K562 (cell line): ENCODE measurements around the gene RFNG. TPM values are rescaled to one million over a fixed set of nuclear protein-coding genes. Genes with fewer than 3 reads are reported as not detected.

Source experiments
- ATAC-seq: fragments of 200-7000 bp; cut with Tn5 transposase; 3 replicates; pipeline ENCODE4 v1.9.1; 2020; ENCODE audit warnings: moderate library complexity
- BruUV-seq: library from RNA; stranded (reverse); fragments of 400-500 nt; replicated peaks from 2 replicates; lab custom pipeline; 2021; lab: Mats Ljungman, UMichigan
- CTCF ChIA-PET: fragments of 300-600 bp; formaldehyde crosslinking; extraction: SDS; loops from one replicate; lab custom pipeline; 2021; ENCODE audit warnings: low intra/inter-chr PET ratio; lab: Yijun Ruan, JAX
- POLR2A ChIA-PET: fragments of 300-600, 350-650 bp; sonication (Branson Sonifier 250); formaldehyde crosslinking; extraction: SDS; loops from one replicate; lab custom pipeline; 2021; ENCODE audit warnings: antibody characterized with exemption, inconsistent platforms; lab: Yijun Ruan, JAX
- DNase-seq, 4 experiments: peaks; one replicate each; pipeline versions ENCODE4 v3.0.0 to v3.0.0-alpha.2; 2011 to 2018; ENCODE audit warnings: low spot score in 3 of 4, mixed read lengths in 3 of 4; ENCODE audit errors: extremely low read depth in 1 of 4
- FAIRE-seq: peaks from 2 replicates; lab custom pipeline; 2011; peaks lifted over from hg19 to GRCh38; lab: Jason Lieb, UNC
- H2AFZ ChIP-seq: 2 replicates; pipeline ENCODE4 v1.6.0; 2011; ENCODE audit warnings: low read depth, low read length, control low read depth, inconsistent platforms
- H3K27ac ChIP-seq: fragments of 200-600 bp; 3 replicates; pipeline ENCODE4 v1.8.0; 2011; ENCODE audit warnings: low read depth, mild to moderate bottlenecking, control low read depth, inconsistent platforms, low read length, moderate library complexity, mixed read lengths; ENCODE audit errors: extremely low read depth
- H3K27me3 ChIP-seq, 2 experiments: fragments of 300-600 bp in 1 of 2; 2 replicates in 1 of 2; 3 replicates in 1 of 2; pipeline versions ENCODE4 v1.6.0 to v1.8.0; 2011; ENCODE audit warnings: inconsistent platforms in 2 of 2, low read length in 2 of 2, mild to moderate bottlenecking in 1 of 2, mixed read lengths in 1 of 2, moderate library complexity in 1 of 2; ENCODE audit not compliant: control insufficient read depth in 2 of 2, insufficient read depth in 2 of 2
- H3K36me3 ChIP-seq: fragments of 300-600 bp; 3 replicates; pipeline ENCODE4 v1.8.0; 2011; ENCODE audit warnings: mild to moderate bottlenecking, low read length, inconsistent platforms; ENCODE audit not compliant: control insufficient read depth, insufficient read depth
- H3K4me1 ChIP-seq, 2 experiments: fragments of 200-600 bp in 1 of 2; replicated peaks in 1 of 2; 2 replicates in 1 of 2; 3 replicates in 1 of 2; pipeline versions ENCODE4 v1.5.1 to v1.8.0; 2011; ENCODE audit warnings: inconsistent platforms in 2 of 2, low read length in 2 of 2, mild to moderate bottlenecking in 1 of 2, mixed read lengths in 1 of 2, moderate library complexity in 1 of 2; ENCODE audit not compliant: control insufficient read depth in 2 of 2, insufficient read depth in 2 of 2
- H3K4me2 ChIP-seq: 2 replicates; pipeline ENCODE4 v1.6.1; 2011; ENCODE audit warnings: low read length, control low read depth, inconsistent platforms, mixed read lengths; ENCODE audit not compliant: insufficient read depth
- H3K4me3 ChIP-seq: fragments of 200-600 bp; sonication (generic), shearing (Covaris generic); 2 replicates; pipeline ENCODE4 v1.5.1; 2016; ENCODE audit warnings: control low read depth, inconsistent platforms
- H3K79me2 ChIP-seq: fragments of 200-600 bp; 3 replicates; pipeline ENCODE4 v1.8.0; 2011; ENCODE audit warnings: low read length, inconsistent platforms; ENCODE audit not compliant: control insufficient read depth, insufficient read depth
- H3K9ac ChIP-seq, 2 experiments: 2 replicates each; pipeline versions ENCODE4 v1.6.0 to v1.6.1; 2011; ENCODE audit warnings: low read depth in 2 of 2, low read length in 2 of 2, control low read depth in 1 of 2, inconsistent platforms in 1 of 2, mild to moderate bottlenecking in 1 of 2, mixed read lengths in 1 of 2; ENCODE audit not compliant: insufficient read depth in 1 of 2
- H3K9me1 ChIP-seq: one replicate; pipeline ENCODE4 v1.6.0; 2011; ENCODE audit warnings: inconsistent platforms, mild to moderate bottlenecking, low read length, moderate library complexity; ENCODE audit not compliant: control insufficient read depth, insufficient read depth
- H3K9me3 ChIP-seq: replicated peaks from 2 replicates; pipeline ENCODE4 v1.5.1; 2011; ENCODE audit warnings: low read depth, low read length, inconsistent platforms; ENCODE audit not compliant: control insufficient read depth, insufficient read depth
- H4K20me1 ChIP-seq: replicated peaks from 2 replicates; pipeline ENCODE4 v1.6.1; 2011; ENCODE audit warnings: low read length, inconsistent platforms, mixed read lengths; ENCODE audit not compliant: control insufficient read depth, insufficient read depth
- ADNP ChIP-seq: fragments of 200-800 bp; sonication (Bioruptor generic); IDR thresholded peaks from 2 replicates; pipeline ENCODE4 v1.6.1; 2016; ENCODE audit warnings: missing genetic modification characterization, missing compliant biosample characterization
- CREM ChIP-seq: IDR thresholded peaks from 2 replicates; pipeline ENCODE4 v1.6.1; 2014; ENCODE audit warnings: antibody characterized with exemption, low read depth
- HDAC1 ChIP-seq, 2 experiments: fragments of 450-650 bp; IDR thresholded peaks; 2 replicates each; pipeline ENCODE4 v1.6.1; 2016 to 2017; ENCODE audit warnings: inconsistent platforms in 1 of 2, mild to moderate bottlenecking in 1 of 2, moderate library complexity in 1 of 2
- HSF4 ChIP-seq: fragments of 250-450 bp; sonication (Bioruptor Pico); IDR thresholded peaks from 2 replicates; pipeline ENCODE4 v2.1.2; 2022; ENCODE audit warnings: mild to moderate bottlenecking, moderate library complexity, borderline replicate concordance
- IRF2 ChIP-seq: sonication (generic); formaldehyde crosslinking; IDR thresholded peaks from 2 replicates; pipeline ENCODE4 v1.8.1; 2022; ENCODE audit warnings: mild to moderate bottlenecking, missing genetic modification reagents
- MTA3 ChIP-seq: fragments of 450-650 bp; formaldehyde crosslinking; IDR thresholded peaks from 2 replicates; pipeline ENCODE4 v1.6.1; 2017; ENCODE audit warnings: mild to moderate bottlenecking, borderline replicate concordance
- NELFE ChIP-seq: IDR thresholded peaks from 2 replicates; pipeline ENCODE4 v1.6.1; 2011; ENCODE audit warnings: mild to moderate bottlenecking; ENCODE audit not compliant: insufficient read depth, insufficient read length
- POLR2G ChIP-seq: fragments of 200-400 bp; formaldehyde crosslinking; IDR thresholded peaks from 2 replicates; pipeline ENCODE4 v1.6.1; 2017; ENCODE audit warnings: low read depth, mild to moderate bottlenecking, antibody characterized with exemption, low read length, moderate library complexity
- PTBP1 ChIP-seq: fragments of 200-400 bp; formaldehyde crosslinking; IDR thresholded peaks from 2 replicates; pipeline ENCODE4 v1.6.1; 2017; ENCODE audit warnings: low read depth, low read length
- RAD21 ChIP-seq, 2 experiments: fragments of 250-450 bp in 1 of 2; fragments of 450-650 bp in 1 of 2; sonication (Bioruptor Pico) in 1 of 2; formaldehyde crosslinking in 1 of 2; IDR thresholded peaks in 1 of 2; conservative IDR thresholded peaks in 1 of 2; 2 replicates each; pipeline versions ENCODE4 v1.4.0 to v1.8.0; 2020 to 2022; ENCODE audit warnings: mild to moderate bottlenecking in 2 of 2, moderate library complexity in 1 of 2
- RBM14 ChIP-seq: fragments of 200-400 bp; formaldehyde crosslinking; IDR thresholded peaks from 2 replicates; pipeline ENCODE4 v1.6.1; 2018; ENCODE audit warnings: low read depth, mild to moderate bottlenecking, low read length, moderate library complexity, borderline replicate concordance; ENCODE audit not compliant: insufficient read depth
- SRF ChIP-seq, 2 experiments: fragments of 250-450, 450-650 bp in 1 of 2; sonication (Bioruptor Pico) in 1 of 2; sonication (generic) in 1 of 2; formaldehyde crosslinking; IDR thresholded peaks; 2 replicates each; pipeline versions ENCODE4 v1.5.0 to v1.5.1; 2020 to 2022; ENCODE audit warnings: mild to moderate bottlenecking in 1 of 2, missing genetic modification reagents in 1 of 2
- ZBTB26 ChIP-seq: fragments of 450-650 bp; formaldehyde crosslinking; IDR thresholded peaks from 2 replicates; pipeline ENCODE4 v1.4.0; 2022; ENCODE audit warnings: missing genetic modification characterization
- ZNF212 ChIP-seq: fragments of 450-650 bp; formaldehyde crosslinking; IDR thresholded peaks from 2 replicates; pipeline ENCODE4 v1.4.0; 2020; ENCODE audit warnings: mild to moderate bottlenecking
- ZNF224 ChIP-seq: sonication (generic); formaldehyde crosslinking; IDR thresholded peaks from 2 replicates; pipeline ENCODE4 v1.8.0; 2022; ENCODE audit warnings: mild to moderate bottlenecking, missing genetic modification reagents
- ZNF324 ChIP-seq: fragments of 250-450 bp; sonication (Bioruptor Pico); IDR thresholded peaks from 2 replicates; pipeline ENCODE4 v1.4.0; 2020; ENCODE audit warnings: mild to moderate bottlenecking
- ZNF354B ChIP-seq: fragments of 250-450 bp; sonication (Bioruptor Pico); IDR thresholded peaks from 2 replicates; pipeline ENCODE4 v1.4.0; 2020
- ZNF449 ChIP-seq: fragments of 250-450 bp; sonication (Bioruptor Pico); IDR thresholded peaks from 2 replicates; pipeline ENCODE4 v1.8.0; 2022; ENCODE audit warnings: moderate library complexity, mild to moderate bottlenecking, inconsistent platforms
- ZSCAN32 ChIP-seq: fragments of 450-650 bp; formaldehyde crosslinking; IDR thresholded peaks from 2 replicates; pipeline ENCODE4 v1.4.0; 2020; ENCODE audit warnings: mild to moderate bottlenecking, moderate library complexity
- WGBS: fragments of 100-300 bp; shearing (Covaris generic); methylation state at CpG from one replicate; pipeline ENCODE4 v1.1.6; 2016; ENCODE audit warnings: low coverage, mixed read lengths; ENCODE audit not compliant: insufficient coverage; ENCODE audit errors: missing lambda C conversion rate; 5-methylcytosine and 5-hydroxymethylcytosine counted together
- in situ Hi-C: fragments of 300-500 bp; cut with MboI; formaldehyde crosslinking; loops from 4 replicates; pipeline ENCODE4 v1.15.0; 2018; ENCODE audit warnings: inconsistent platforms, mixed read lengths
- intact Hi-C: fragments of 100-400 bp; cut with micrococcal nuclease; formaldehyde crosslinking; loops from 2 replicates; pipeline ENCODE4 v1.14.2; 2022
- polyA plus RNA-seq, 8 experiments: library from polyadenylated mRNA; depleted of rRNA in 4 of 8; stranded (reverse) in 5 of 8; unstranded in 3 of 8; fragments of >200 nt; fragmentation: Nextera tagmentation in 2 of 8; fragmentation: Illumina TruSeq in 1 of 8; extraction: Ambion mirVana in 2 of 8; extraction: Trizol in 1 of 8; gene quantifications; 2 replicates each; pipeline versions ENCODE4 v1.2.1 to v1.2.3, GENCODE V29; 2011 to 2014; ENCODE audit warnings: inconsistent platforms in 1 of 8, missing spikeins in 1 of 8
- total RNA-seq, 7 experiments: library from RNA; depleted of rRNA in 6 of 7; stranded (reverse); fragments of >200 nt in 6 of 7; fragmentation: Illumina TruSeq in 2 of 7; extraction: Trizol in 2 of 7; gene quantifications; 2 replicates each; pipeline versions ENCODE4 v1.2.1 to v1.2.3, GENCODE V29; 2011 to 2021; ENCODE audit warnings: low replicate concordance in 1 of 7

Gene RFNG
- total and polyA plus RNA-seq, 9 of the 15 experiments (the other 6 are each of a cell fraction or from before 2014, with no cell fraction given): 0.32 to 32.8 (median 9.5) TPM

GRCh38 chr17:82019690-82020571, 31.7 kb downstream of the RFNG start:
- CTCF ChIA-PET: interaction anchor here (1.4 to 6.6 kb wide), 2 partner anchors 60 to 286 kb away, joined by 3 to 103 read pairs; partner anchors contain the start of gene NOTUM
- Histone ChIP-seq H2AFZ (no peak overlapping the region), H3K4me1 (peaks cover 14 to 93% of the 10 kb centered on the region in 2 experiments), H3K36me3 (peaks cover 30% of the 10 kb centered on the region; the same call in 1 of the 3 replicates), H3K27ac (no peak overlapping the region), H3K79me2 (peaks cover 36% of the 10 kb centered on the region), H3K9me3 (no peaks in the 10 kb centered on the region), H3K4me2 (peak overlapping the region; percentile 4; the same call in 1 of the 2 replicates), H3K9me1 (no peaks in the 10 kb centered on the region), H4K20me1 (peaks cover 17% of the 10 kb centered on the region), H3K9ac (peak overlapping the region in 1 of 2 experiments; percentile 95; a peak in 2 of 4 replicates), H3K27me3 (no peaks in the 10 kb centered on the region), H3K4me3 (no peak overlapping the region)
- in situ Hi-C loops (no loop called here), intact Hi-C loops (loop anchor here (5.0 kb wide), 1 partner anchor 43 kb away; the partner anchor contains the start of gene ASPSCR1)
- 56% methylated on average over 19 of the region's 34 CpGs for WGBS
- peak; percentile 16 for ATAC-seq
- FAIRE-seq: peak; percentile 63
- BruUV-seq: no TSS peak
- POLR2A ChIA-PET: interaction anchor here (0.5 to 5.0 kb wide), 6 partner anchors 15 to 404 kb away, joined by 3 to 51 read pairs (median 3); partner anchors contain the start of gene DCXR
- DNase-seq: peak; percentile 66 to 81 (median 73)
- no peak for TF ChIP-seq HSF4 (CRISPR knock-in tag)
- peak; percentile 71 for TF ChIP-seq CREM
- TF ChIP-seq ZNF212 (CRISPR knock-in tag): no peak
- TF ChIP-seq PTBP1: peak; percentile 17; the same call in 1 of the 2 replicates
- no peak for TF ChIP-seq IRF2
- TF ChIP-seq RAD21 (CRISPR knock-in tag; conservative IDR thresholded peaks at IDR 0.05 in 1 of 2, IDR thresholded peaks at IDR 0.05 in 1 of 2): peak in 1 of 2 experiments; percentile 55; a peak in 3 of 4 replicates
- TF ChIP-seq MTA3: peak; percentile 58; the same call in 1 of the 2 replicates
- TF ChIP-seq POLR2G: peak; percentile 35
- TF ChIP-seq NELFE: no peak
- no peak for TF ChIP-seq SRF (CRISPR knock-in tag; IDR thresholded peaks at IDR 0.05)
- TF ChIP-seq ADNP (tag): no peak
- TF ChIP-seq ZNF224: no peak
- TF ChIP-seq ZSCAN32 (CRISPR knock-in tag): no peak
- TF ChIP-seq ZBTB26: no peak
- peak in 1 of 2 experiments; percentile 40; a peak in 2 of 4 replicates for TF ChIP-seq HDAC1 (IDR thresholded peaks at IDR 0.05)
- no peak for TF ChIP-seq ZNF324 (CRISPR knock-in tag)
- 0 out of 2 replicates have a peak, but pooled peaks have one; percentile 43 for TF ChIP-seq RBM14
- no peak for TF ChIP-seq ZNF354B (CRISPR knock-in tag)
- TF ChIP-seq ZNF449 (CRISPR knock-in tag): no peak
